ENCODE measurements around the gene CDH15. TPM values are rescaled to one million over a fixed set of nuclear protein-coding genes. Genes with fewer than 3 reads are reported as not detected.

Gene CDH15
- total and polyA plus RNA-seq, 2 of the 13 experiments (the other 11 are each of a cell fraction or from before 2014, with no cell fraction given): 0.74 to 2.2 TPM

DNA sequence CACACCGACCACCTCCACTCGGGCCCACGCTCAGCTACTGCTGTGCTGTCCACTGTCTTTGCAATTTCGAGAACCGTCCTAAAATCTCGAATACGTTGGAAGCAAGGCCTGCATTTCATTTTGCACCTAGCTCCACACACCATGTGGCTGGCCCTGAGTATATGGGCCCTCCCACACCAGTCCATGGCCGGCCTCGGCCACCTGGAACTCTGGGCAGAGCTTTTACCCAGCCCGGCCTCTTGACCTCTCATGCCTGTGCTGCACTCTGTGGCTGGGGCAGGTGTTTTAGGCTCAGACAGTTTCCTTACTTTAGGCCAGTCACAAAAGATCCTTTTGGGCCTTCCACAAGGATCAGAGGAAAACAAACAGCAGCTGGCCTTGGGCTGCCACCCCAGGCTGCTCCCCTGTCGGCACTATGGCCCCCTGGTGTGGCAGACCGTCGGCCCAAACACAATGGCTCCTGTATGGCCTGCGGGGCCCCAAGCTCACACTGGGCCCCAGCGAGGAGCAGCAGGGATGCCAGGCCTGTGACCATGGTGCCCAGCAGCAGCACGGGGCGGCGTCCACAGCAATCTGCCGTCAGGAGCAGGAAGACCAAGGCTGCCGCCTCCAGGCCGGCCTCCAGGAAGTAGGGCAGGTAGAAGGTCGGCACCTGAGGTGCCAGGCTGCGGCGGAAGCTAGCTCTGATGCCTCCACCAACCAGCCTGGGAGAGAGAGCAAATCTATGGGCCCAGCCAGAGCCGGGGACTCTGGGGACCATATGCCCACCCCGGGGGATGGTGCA lies 26.3 kb downstream of the CDH15 start:
- Histone ChIP-seq H3K4me1 (ENCODE audit: insufficient read depth, low read length) (peaks cover 37% of the 10 kb centered on the region), H3K9ac (ENCODE audit: insufficient read depth, low read depth, low read length) (peak overlapping the region; percentile 92), H3K27ac (ENCODE audit: extremely low read length, insufficient read depth, low read length) (peak overlapping the region; percentile 82), H3K27me3 (ENCODE audit: control insufficient read depth in 1 of 2, insufficient read depth in 2 of 2, low read length in 2 of 2) (no peaks in the 10 kb centered on the region; a peak in 1 of 5 replicates), H3K36me3 (replicated peaks in 1 of 2; ENCODE audit: control insufficient read depth in 1 of 2, insufficient read depth in 2 of 2, low read length in 2 of 2) (peaks cover 0 to 3% of the 10 kb centered on the region in 2 experiments; a peak in 1 of 5 replicates), H3K4me2 (ENCODE audit: low read depth, low read length) (peak overlapping the region; percentile 98), H4K20me1 (ENCODE audit: insufficient read depth, low read length) (no peaks in the 10 kb centered on the region), H3K4me3 (replicated peaks in 1 of 3; ENCODE audit: insufficient read depth in 1 of 3, low read depth in 2 of 3, low read length in 3 of 3) (peak overlapping the region in 2 of 3 experiments; percentile 4 to 99; a peak in 2 of 6 replicates), H2AFZ (ENCODE audit: low read length) (no peak overlapping the region), H3K9me3 (ENCODE audit: low read length) (no peaks in the 10 kb centered on the region), H3K79me2 (ENCODE audit: insufficient read depth, low read length) (peaks cover 19% of the 10 kb centered on the region)
- ChIA-PET POLR2A (interaction anchor here (0.8 to 4.2 kb wide), 8 partner anchors 11 to 386 kb away, joined by 3 to 30 read pairs (median 4); partner anchors contain the start of genes APRT, CDH15, SPG7 and ZNF778), CTCF (ENCODE audit: low intra/inter-chr PET ratio, low total read pairs) (no interaction called here)
- whole genome bisulfite sequencing (ENCODE audit: low lambda C conversion rate): 28% methylated on average over 15 of the region's 26 CpGs
- peak; percentile 97 for DNase-seq (ENCODE audit: low spot score)
- intact Hi-C loops (cut with micrococcal nuclease; ENCODE audit: unreplicated experiment): no loop called here
- no TSS peak for BruUV-seq (replicated peaks)
- peak; percentile 97 for FAIRE-seq
- in situ Hi-C loops (cut with HindIII; ENCODE audit: extremely low pct_ligation_motif_present, low pct_unique_long_range_greater_than_20kb): no loop called here
- peak; percentile 69 for ATAC-seq
- TF ChIP-seq TCF7L2 (IDR thresholded peaks at IDR 0.05; ENCODE audit: low read depth, low read length) (no peak; the same call in 1 of the 2 replicates), ZNF883 (CRISPR knock-in tag; IDR thresholded peaks at IDR 0.05; ENCODE audit: not compliant biosample characterization) (peak; percentile 24), EZH2 (conservative IDR thresholded peaks at IDR 0.05; ENCODE audit: low read depth, low read length) (no peak), ZNF619 (CRISPR knock-in tag; IDR thresholded peaks at IDR 0.05) (peak; percentile 46; the same call in 1 of the 2 replicates), ZBTB21 (CRISPR knock-in tag; IDR thresholded peaks at IDR 0.05) (peak; percentile 54; the same call in 1 of the 2 replicates), NFYC (CRISPR knock-in tag; IDR thresholded peaks at IDR 0.05) (0 out of 2 replicates have a peak, but pooled peaks have one; percentile 14), RBAK (CRISPR knock-in tag; IDR thresholded peaks at IDR 0.05) (no peak), HNF4A (CRISPR knock-in tag; IDR thresholded peaks at IDR 0.05) (peak; percentile 85), ZNF816 (CRISPR knock-in tag; IDR thresholded peaks at IDR 0.05; ENCODE audit: borderline replicate concordance) (no peak), PCBP1 (IDR thresholded peaks at IDR 0.05; ENCODE audit: borderline replicate concordance, low read depth, low read length) (no peak; the same call in 1 of the 2 replicates), SATB2 (CRISPR knock-in tag; IDR thresholded peaks at IDR 0.05) (no peak), MEIS1 (CRISPR knock-in tag; IDR thresholded peaks at IDR 0.05; ENCODE audit: borderline replicate concordance) (no peak), ZNF326 (CRISPR knock-in tag; IDR thresholded peaks at IDR 0.05; ENCODE audit: borderline replicate concordance) (0 out of 2 replicates have a peak, but pooled peaks have one; percentile 26), GLI4 (CRISPR knock-in tag; IDR thresholded peaks at IDR 0.05; ENCODE audit: borderline replicate concordance) (no peak), SETDB1 (CRISPR knock-in tag; IDR thresholded peaks at IDR 0.05; ENCODE audit: borderline replicate concordance) (no peak), ZNF776 (CRISPR knock-in tag; IDR thresholded peaks at IDR 0.05) (no peak), SMARCC2 (IDR thresholded peaks at IDR 0.05) (no peak), TARDBP (CRISPR knock-in tag; IDR thresholded peaks at IDR 0.05) (peak; percentile 76; the same call in 1 of the 2 replicates), ZMYM2 (CRISPR knock-in tag; IDR thresholded peaks at IDR 0.05) (peak; percentile 76; the same call in 1 of the 2 replicates), ZIK1 (CRISPR knock-in tag; IDR thresholded peaks at IDR 0.05; ENCODE audit: borderline replicate concordance, low read depth) (peak; percentile 10; the same call in 1 of the 2 replicates), ZSCAN20 (CRISPR knock-in tag; IDR thresholded peaks at IDR 0.05; ENCODE audit: borderline replicate concordance) (no peak), ZFP82 (CRISPR knock-in tag; IDR thresholded peaks at IDR 0.05; ENCODE audit: borderline replicate concordance) (no peak), SRSF1 (optimal IDR thresholded peaks at IDR 0.05; ENCODE audit: low read depth, low read length) (no peak), THAP11 (CRISPR knock-in tag; IDR thresholded peaks at IDR 0.05) (peak; percentile 70; the same call in 1 of the 2 replicates)
- TF ChIP-seq, protein P1, sequence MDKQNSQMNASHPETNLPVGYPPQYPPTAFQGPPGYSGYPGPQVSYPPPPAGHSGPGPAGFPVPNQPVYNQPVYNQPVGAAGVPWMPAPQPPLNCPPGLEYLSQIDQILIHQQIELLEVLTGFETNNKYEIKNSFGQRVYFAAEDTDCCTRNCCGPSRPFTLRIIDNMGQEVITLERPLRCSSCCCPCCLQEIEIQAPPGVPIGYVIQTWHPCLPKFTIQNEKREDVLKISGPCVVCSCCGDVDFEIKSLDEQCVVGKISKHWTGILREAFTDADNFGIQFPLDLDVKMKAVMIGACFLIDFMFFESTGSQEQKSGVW (CRISPR knock-in tag; IDR thresholded peaks at IDR 0.05; ENCODE audit: borderline replicate concordance): no peak
